Left ventricle myocardium inferior (tissue), 1 donor: ENCODE results near the gene NPAS2. TPM values are rescaled to one million over a fixed set of nuclear protein-coding genes. Genes with fewer than 3 reads are reported as not detected.

ENCODE experiments used
- DNase-seq: peaks from one replicate; pipeline ENCODE4 v3.0.0-alpha.2; 2020
- H3K27ac ChIP-seq: fragments of 200-600 bp; replicated peaks from 2 replicates; pipeline ENCODE4 v1.8.0; 2021
- H3K27me3 ChIP-seq: fragments of 200-600 bp; 2 replicates; pipeline ENCODE4 v1.8.0; 2021; ENCODE audit warnings: low read depth
- H3K36me3 ChIP-seq: fragments of 200-600 bp; 2 replicates; pipeline ENCODE4 v1.8.0; 2021
- H3K4me1 ChIP-seq: fragments of 200-600 bp; 2 replicates; pipeline ENCODE4 v1.8.0; 2021
- H3K4me3 ChIP-seq: fragments of 200-600 bp; 2 replicates; pipeline ENCODE4 v1.8.0; 2021; ENCODE audit warnings: mild to moderate bottlenecking, moderate library complexity
- H3K9me3 ChIP-seq: fragments of 200-600 bp; replicated peaks from 2 replicates; pipeline ENCODE4 v1.8.0; 2021
- intact Hi-C: fragments of 100-400 bp; cut with micrococcal nuclease; formaldehyde crosslinking; loops from one replicate; pipeline ENCODE4 v1.11.0; 2022
- total RNA-seq: library from RNA; stranded (reverse); fragmentation: NEBNext Ultra II Directional; extraction: Animal tissue kit (Norgen Biotek cat#: 25700); gene quantifications from one replicate; pipeline ENCODE4 v1.2.1, GENCODE V29; 2021
- TF ChIP-seq, protein P1 (sequence below): fragments of 200-600 bp; IDR thresholded peaks from 2 replicates; pipeline ENCODE4 v1.8.0; 2021; ENCODE audit warnings: antibody characterized with exemption, mild to moderate bottlenecking, borderline replicate concordance
- donor health status: DM: no; HTN: yes; CAD: no; lungs with severe emphysema.

The NPAS2 gene
- total RNA-seq, 1 donor from 2014 or later, result 51.0 TPM

DNA sequence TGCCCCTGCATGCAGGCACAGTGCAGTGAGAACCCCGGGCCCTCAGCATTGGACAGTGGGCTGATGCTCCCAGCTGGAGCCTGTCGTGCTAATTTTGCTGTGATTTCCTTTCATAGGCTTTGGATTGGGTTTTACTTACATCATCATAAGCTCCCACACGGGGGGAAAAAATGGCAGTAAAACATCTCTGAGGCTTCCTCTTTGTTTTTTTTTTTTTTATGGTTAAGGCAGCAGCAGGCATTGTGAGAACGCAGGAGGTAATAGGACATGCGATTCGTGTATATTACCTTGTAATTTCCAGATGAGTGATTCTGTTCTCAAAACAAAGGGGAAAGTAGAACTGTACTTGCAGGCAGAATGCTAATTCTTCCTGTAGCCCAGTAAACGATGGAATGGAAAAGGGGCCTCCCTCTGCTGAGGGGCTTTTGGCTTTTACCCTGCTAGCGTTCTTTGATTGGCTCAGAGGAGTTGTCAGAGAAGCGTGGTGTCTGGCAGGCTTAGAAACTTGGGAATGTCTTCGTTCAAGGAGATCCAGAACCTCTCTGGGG is 89.7 kb downstream of the NPAS2 start:
- H3K9me3 ChIP-seq, result no peaks in the 10 kb centered on the region
- TF ChIP-seq, protein P1, sequence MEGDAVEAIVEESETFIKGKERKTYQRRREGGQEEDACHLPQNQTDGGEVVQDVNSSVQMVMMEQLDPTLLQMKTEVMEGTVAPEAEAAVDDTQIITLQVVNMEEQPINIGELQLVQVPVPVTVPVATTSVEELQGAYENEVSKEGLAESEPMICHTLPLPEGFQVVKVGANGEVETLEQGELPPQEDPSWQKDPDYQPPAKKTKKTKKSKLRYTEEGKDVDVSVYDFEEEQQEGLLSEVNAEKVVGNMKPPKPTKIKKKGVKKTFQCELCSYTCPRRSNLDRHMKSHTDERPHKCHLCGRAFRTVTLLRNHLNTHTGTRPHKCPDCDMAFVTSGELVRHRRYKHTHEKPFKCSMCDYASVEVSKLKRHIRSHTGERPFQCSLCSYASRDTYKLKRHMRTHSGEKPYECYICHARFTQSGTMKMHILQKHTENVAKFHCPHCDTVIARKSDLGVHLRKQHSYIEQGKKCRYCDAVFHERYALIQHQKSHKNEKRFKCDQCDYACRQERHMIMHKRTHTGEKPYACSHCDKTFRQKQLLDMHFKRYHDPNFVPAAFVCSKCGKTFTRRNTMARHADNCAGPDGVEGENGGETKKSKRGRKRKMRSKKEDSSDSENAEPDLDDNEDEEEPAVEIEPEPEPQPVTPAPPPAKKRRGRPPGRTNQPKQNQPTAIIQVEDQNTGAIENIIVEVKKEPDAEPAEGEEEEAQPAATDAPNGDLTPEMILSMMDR, result no peak
- peak overlapping the region; percentile 27 for H3K27ac ChIP-seq
- peaks cover 50% of the 10 kb centered on the region for H3K4me1 ChIP-seq
- DNase-seq, result no peak
- intact Hi-C loops, result no loop called here
- no peak overlapping the region for H3K4me3 ChIP-seq
- H3K36me3 ChIP-seq, result peaks cover 8% of the 10 kb centered on the region
- H3K27me3 ChIP-seq, result no peaks in the 10 kb centered on the region

DNA sequence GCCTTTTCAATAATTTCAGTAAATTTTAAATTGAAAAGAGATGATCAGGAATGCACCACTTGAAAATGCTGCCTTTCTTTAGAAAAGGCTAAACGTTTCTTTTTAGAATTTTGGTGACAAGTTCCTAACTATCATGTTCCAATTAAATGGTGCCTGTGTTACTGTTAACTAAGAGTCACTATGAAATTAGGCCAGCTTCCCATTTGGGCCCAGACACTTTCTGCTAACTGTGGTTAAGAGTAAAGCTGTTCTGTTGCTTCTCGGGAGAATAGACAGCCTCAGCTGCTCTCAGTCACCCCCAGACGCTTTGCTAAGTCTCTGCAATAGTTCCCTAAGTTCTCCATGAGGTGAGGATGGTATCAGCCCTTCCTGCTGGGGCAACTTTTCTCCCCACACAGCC is 90.2 kb downstream of the NPAS2 start:
- no peaks in the 10 kb centered on the region for H3K27me3 ChIP-seq
- H3K4me3 ChIP-seq, result no peak overlapping the region
- TF ChIP-seq, protein P1, result no peak
- intact Hi-C loops, result no loop called here
- peaks cover 8% of the 10 kb centered on the region for H3K36me3 ChIP-seq
- H3K9me3 ChIP-seq, result no peaks in the 10 kb centered on the region
- peaks cover 45% of the 10 kb centered on the region for H3K4me1 ChIP-seq
- DNase-seq, result no peak
- peak overlapping the region; percentile 27 for H3K27ac ChIP-seq

DNA sequence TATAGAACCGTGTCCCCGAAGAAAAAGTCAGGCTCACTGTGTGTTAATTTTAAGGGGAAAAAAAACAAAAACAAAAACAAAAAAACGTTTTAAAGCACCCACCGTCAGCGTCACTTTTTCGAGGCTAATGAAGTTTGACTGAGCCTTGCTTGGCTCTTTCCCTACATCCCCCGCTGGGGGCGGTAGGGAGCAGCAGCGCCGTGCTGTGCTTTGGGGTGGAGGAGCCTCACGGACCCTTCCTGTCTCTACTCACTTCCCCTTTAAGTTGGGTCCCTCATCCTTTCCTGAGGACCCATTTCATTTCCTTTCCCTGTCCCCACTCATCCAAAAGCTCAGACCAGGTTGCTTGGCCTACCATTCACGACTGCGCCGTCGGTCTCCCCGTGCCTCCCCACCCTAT is 99.4 kb downstream of the NPAS2 start:
- H3K27me3 ChIP-seq, result no peaks in the 10 kb centered on the region
- no peak overlapping the region for H3K27ac ChIP-seq
- peaks cover 3% of the 10 kb centered on the region for H3K36me3 ChIP-seq
- peaks cover 14% of the 10 kb centered on the region for H3K4me1 ChIP-seq
- H3K4me3 ChIP-seq, result no peak overlapping the region
- TF ChIP-seq, protein P1, result peak; percentile 34
- intact Hi-C loops, result no loop called here
- DNase-seq, result no peak
- no peaks in the 10 kb centered on the region for H3K9me3 ChIP-seq

DNA sequence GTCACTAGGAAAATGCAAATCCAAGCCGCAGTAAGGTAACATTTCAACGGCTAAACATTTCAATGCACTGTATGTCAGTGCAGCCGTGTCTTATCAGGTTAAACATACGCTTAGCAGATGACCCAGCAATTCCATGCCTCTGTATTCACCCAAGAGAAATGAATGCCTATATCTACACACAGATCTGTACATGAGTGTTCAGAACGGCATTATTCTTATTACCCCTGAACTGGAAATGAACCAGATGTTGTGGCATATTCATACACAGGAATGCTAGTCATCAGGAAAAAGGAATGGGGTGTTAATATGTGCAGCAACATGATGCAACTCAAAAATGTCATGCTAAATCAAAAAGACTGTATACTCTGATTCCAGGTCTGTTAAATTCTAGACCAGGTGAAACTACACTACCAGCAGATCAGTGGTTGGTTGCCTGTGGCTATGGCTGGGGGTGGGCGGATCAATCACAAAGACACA is 101.8 kb downstream of the NPAS2 start:
- H3K4me1 ChIP-seq, result peaks cover 26% of the 10 kb centered on the region
- TF ChIP-seq, protein P1, result no peak
- no peak for DNase-seq
- intact Hi-C loops, result no loop called here
- H3K36me3 ChIP-seq, result peaks cover 12% of the 10 kb centered on the region
- no peaks in the 10 kb centered on the region for H3K9me3 ChIP-seq
- H3K27me3 ChIP-seq, result no peaks in the 10 kb centered on the region
- H3K27ac ChIP-seq, result no peak overlapping the region
- H3K4me3 ChIP-seq, result no peak overlapping the region

DNA sequence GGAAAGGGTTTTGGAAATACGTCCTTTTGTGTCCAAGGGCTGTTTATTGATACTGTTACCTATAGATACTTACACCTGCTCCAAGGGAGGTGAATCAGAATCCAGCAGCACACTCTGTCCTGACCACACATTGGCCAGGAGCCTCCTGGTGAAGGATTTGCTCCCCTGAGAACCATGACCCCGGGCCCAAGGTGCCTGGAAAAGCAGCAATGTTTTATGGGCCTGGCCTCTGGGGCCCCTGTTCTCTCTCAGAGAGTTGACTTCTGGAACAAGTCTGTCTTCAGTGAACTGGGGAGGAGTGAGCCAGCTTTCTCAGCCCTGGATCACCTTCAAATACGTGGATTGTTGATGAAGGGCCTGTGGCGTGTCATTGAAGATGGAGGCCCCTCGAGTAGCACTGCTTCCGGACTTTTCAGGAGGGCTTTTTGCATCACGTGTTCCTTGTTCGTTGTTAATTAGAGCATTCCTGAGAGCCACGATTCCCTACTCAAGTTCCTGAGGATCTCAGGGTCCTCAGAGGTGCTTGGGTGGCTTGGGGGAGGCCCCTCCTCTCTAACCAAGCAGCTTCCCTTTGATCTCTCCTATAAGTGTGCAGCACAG is 103.6 kb downstream of the NPAS2 start:
- peaks cover 32% of the 10 kb centered on the region for H3K4me1 ChIP-seq
- intact Hi-C loops, result no loop called here
- H3K9me3 ChIP-seq, result no peaks in the 10 kb centered on the region
- H3K27ac ChIP-seq, result peak overlapping the region; percentile 80
- H3K27me3 ChIP-seq, result no peaks in the 10 kb centered on the region
- H3K36me3 ChIP-seq, result peaks cover 12% of the 10 kb centered on the region
- H3K4me3 ChIP-seq, result no peak overlapping the region
- TF ChIP-seq, protein P1, result no peak
- DNase-seq, result no peak
